Effector memory CD4-positive, alpha-beta T cell (primary cell): ENCODE data around the gene TRAF2.

Experiments
- DNase-seq, 3 donors: peaks; one replicate each; pipeline ENCODE4 v3.0.0-alpha.2; 2020
- H3K27ac ChIP-seq: 2 replicates; pipeline ENCODE4 v1.7.0; 2013; ENCODE audit warnings: mild to moderate bottlenecking, low read length, moderate library complexity; ENCODE audit not compliant: insufficient read depth, poor library complexity, severe bottlenecking
- H3K27me3 ChIP-seq: replicated peaks from 2 replicates; pipeline ENCODE4 v1.7.0; 2013; ENCODE audit warnings: mild to moderate bottlenecking, low read length; ENCODE audit not compliant: insufficient read depth, control insufficient read depth, poor library complexity, severe bottlenecking
- H3K36me3 ChIP-seq: 2 replicates; pipeline ENCODE4 v1.7.0; 2013; ENCODE audit warnings: mild to moderate bottlenecking, low read length, moderate library complexity; ENCODE audit not compliant: control insufficient read depth, insufficient read depth
- H3K4me1 ChIP-seq: 2 replicates; pipeline ENCODE4 v1.7.0; 2013; ENCODE audit warnings: low read length, mild to moderate bottlenecking; ENCODE audit not compliant: control insufficient read depth, insufficient read depth, poor library complexity, severe bottlenecking
- H3K4me3 ChIP-seq: 2 replicates; pipeline ENCODE4 v1.7.0; 2013; ENCODE audit warnings: low read length, low read depth, mild to moderate bottlenecking; ENCODE audit not compliant: insufficient read depth, poor library complexity, severe bottlenecking
- H3K9me3 ChIP-seq: 2 replicates; pipeline ENCODE4 v1.7.0; 2013; ENCODE audit warnings: mild to moderate bottlenecking, low read length, moderate library complexity; ENCODE audit not compliant: control insufficient read depth

TRAF2 gene

GRCh38 chr9:136915632-136916329 is 29.5 kb downstream of the TRAF2 start:
- DNase-seq, result no peak
- no peaks in the 10 kb centered on the region for H3K4me1 ChIP-seq
- no peaks in the 10 kb centered on the region for H3K9me3 ChIP-seq
- H3K36me3 ChIP-seq, result peaks cover 50% of the 10 kb centered on the region
- H3K27me3 ChIP-seq, result no peaks in the 10 kb centered on the region
- H3K27ac ChIP-seq, result no peak overlapping the region
- no peak overlapping the region for H3K4me3 ChIP-seq

DNA sequence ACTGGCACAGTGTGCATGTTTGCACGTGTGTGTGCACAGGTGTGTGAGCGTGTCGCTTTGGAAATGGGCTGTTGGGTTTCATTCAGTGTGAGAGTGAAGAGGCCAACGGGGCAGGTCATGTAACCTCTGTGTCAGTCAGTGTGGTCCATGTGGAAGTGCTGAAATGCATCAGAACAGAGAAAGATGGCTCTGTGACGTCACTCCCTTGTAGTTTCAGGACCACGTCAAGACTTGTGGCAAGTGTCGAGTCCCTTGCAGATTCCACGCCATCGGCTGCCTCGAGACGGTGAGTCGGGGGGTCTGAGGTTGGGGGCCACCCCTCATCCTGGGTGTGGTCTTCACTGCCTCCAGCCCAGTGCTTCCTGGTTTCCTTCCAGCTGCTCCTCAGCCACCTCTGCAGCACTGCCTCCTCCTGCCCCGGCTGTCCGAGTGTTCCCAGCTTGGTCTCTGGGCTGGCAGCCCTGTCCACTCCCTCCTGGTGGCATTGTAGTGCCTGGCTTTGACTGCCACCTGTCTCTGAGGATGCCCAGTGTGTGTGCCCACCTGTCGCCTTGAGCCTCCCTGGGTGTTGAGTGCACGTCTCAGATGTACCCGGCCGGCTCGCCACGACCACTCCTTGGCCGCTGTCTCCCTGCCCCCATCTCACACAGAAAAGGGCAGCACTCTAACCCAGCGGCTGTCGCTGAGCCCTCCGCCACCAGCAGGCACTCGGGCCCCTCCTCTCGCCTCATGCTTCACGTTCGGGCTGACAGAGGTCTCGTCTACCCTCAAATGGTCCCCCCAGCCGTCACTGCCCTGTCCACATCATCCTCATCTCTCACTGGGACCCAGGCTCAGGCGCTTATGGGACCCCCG is 30.2 kb downstream of the TRAF2 start:
- Histone ChIP-seq H3K4me3 (no peak overlapping the region), H3K36me3 (peaks cover 54% of the 10 kb centered on the region), H3K27me3 (no peaks in the 10 kb centered on the region), H3K9me3 (no peaks in the 10 kb centered on the region), H3K4me1 (no peaks in the 10 kb centered on the region), H3K27ac (no peak overlapping the region)
- DNase-seq, result no peak

GRCh38 chr9:136917902-136918301 is 31.6 kb downstream of the TRAF2 start:
- H3K4me3 ChIP-seq, result no peak overlapping the region
- no peaks in the 10 kb centered on the region for H3K9me3 ChIP-seq
- H3K36me3 ChIP-seq, result peaks cover 63% of the 10 kb centered on the region
- DNase-seq, result no peak
- H3K4me1 ChIP-seq, result no peaks in the 10 kb centered on the region
- H3K27me3 ChIP-seq, result no peaks in the 10 kb centered on the region
- no peak overlapping the region for H3K27ac ChIP-seq

DNA sequence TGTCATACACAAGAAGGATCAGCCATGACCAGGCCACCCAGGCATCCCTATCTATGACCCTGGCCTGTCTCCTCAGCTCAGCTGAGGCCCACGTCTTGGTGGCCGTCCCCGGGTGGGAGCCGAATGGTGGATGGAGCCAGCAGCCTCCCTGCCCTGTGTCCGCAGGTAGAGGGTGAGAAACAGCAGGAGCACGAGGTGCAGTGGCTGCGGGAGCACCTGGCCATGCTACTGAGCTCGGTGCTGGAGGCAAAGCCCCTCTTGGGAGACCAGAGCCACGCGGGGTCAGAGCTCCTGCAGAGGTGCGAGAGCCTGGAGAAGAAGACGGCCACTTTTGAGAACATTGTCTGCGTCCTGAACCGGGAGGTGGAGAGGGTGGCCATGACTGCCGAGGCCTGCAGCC is 33.8 kb downstream of the TRAF2 start:
- Histone ChIP-seq H3K27me3 (no peaks in the 10 kb centered on the region), H3K27ac (no peak overlapping the region), H3K9me3 (no peaks in the 10 kb centered on the region), H3K4me1 (no peaks in the 10 kb centered on the region), H3K36me3 (peaks cover 61% of the 10 kb centered on the region), H3K4me3 (no peak overlapping the region)
- no peak for DNase-seq

DNA sequence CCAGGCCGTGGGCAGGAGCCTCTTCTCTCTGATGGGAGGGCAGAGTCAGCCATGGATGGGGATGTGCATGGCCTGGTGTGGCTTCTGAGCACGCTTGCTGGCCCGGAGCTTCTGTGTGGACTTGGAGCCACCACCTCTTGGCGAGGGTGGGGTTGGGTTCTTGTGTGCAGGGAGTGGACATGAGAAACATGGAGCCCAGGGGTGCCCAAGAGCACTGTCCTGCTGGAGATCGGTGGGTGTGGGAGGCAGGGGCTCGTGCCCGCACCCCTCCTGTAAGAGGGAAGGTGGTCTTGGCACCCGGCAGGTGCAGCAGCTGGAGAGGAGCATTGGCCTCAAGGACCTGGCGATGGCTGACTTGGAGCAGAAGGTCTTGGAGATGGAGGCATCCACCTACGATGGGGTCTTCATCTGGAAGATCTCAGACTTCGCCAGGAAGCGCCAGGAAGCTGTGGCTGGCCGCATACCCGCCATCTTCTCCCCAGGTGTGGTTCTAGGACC is 34.5 kb downstream of the TRAF2 start:
- no peak overlapping the region for H3K27ac ChIP-seq
- H3K36me3 ChIP-seq, result peaks cover 61% of the 10 kb centered on the region
- H3K4me3 ChIP-seq, result no peak overlapping the region
- no peak for DNase-seq
- H3K9me3 ChIP-seq, result no peaks in the 10 kb centered on the region
- no peaks in the 10 kb centered on the region for H3K27me3 ChIP-seq
- no peaks in the 10 kb centered on the region for H3K4me1 ChIP-seq

DNA sequence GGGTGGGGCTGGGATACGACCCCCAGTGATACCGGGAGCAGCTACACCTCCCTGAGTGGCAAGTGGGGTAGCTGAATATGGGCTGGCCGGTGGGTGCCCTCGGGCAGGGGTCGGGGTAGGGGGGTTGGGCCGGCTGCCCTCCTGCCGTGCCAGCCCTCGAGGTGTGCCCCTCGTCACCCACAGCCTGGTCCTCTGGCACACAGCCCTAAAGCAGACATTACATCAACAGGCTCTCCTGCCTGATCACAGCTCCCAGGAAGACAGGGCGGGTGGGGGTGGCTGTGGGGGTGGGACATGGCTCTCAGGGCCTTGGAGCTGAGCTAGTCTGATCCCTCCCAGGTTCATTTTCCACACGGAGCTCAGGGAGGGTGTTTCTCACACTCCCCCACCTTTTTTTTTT is 35.0 kb downstream of the TRAF2 start:
- DNase-seq, result no peak
- no peaks in the 10 kb centered on the region for H3K9me3 ChIP-seq
- no peaks in the 10 kb centered on the region for H3K27me3 ChIP-seq
- peaks cover 61% of the 10 kb centered on the region for H3K36me3 ChIP-seq
- H3K4me3 ChIP-seq, result no peak overlapping the region
- H3K4me1 ChIP-seq, result no peaks in the 10 kb centered on the region
- H3K27ac ChIP-seq, result no peak overlapping the region

GRCh38 chr9:136921718-136922117 is 35.4 kb downstream of the TRAF2 start:
- Histone ChIP-seq H3K27ac (no peak overlapping the region), H3K4me1 (no peaks in the 10 kb centered on the region)
- DNase-seq, result no peak

DNA sequence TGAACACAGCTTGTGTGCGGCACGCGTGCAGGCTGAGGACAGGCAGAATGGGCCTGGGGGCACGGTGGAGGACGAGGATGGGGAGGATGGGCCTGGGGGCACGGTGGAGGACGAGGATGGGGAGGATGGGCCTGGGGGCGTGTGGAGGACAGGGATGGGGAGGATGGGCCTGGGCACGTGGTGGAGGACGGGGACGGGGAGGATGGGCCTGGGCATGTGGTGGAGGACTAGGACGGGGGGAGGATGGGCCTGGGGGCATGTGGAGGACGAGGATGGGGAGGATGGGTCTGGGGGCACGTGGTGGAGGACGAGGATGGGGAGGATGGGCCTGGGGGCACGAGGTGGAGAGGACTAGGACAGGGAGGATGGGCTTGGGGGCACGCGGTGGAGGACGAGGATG is 36.2 kb downstream of the TRAF2 start:
- Histone ChIP-seq H3K27me3 (no peaks in the 10 kb centered on the region), H3K27ac (no peak overlapping the region), H3K4me3 (no peak overlapping the region), H3K9me3 (no peaks in the 10 kb centered on the region), H3K4me1 (no peaks in the 10 kb centered on the region), H3K36me3 (peaks cover 49% of the 10 kb centered on the region)
- DNase-seq, result no peak

More at GRCh38 chr9:136921718-136922117, 35.4 kb downstream of the TRAF2 start:
- Histone ChIP-seq H3K4me3 (no peak overlapping the region), H3K27me3 (no peaks in the 10 kb centered on the region), H3K36me3 (peaks cover 57% of the 10 kb centered on the region), H3K9me3 (no peaks in the 10 kb centered on the region)

DNA sequence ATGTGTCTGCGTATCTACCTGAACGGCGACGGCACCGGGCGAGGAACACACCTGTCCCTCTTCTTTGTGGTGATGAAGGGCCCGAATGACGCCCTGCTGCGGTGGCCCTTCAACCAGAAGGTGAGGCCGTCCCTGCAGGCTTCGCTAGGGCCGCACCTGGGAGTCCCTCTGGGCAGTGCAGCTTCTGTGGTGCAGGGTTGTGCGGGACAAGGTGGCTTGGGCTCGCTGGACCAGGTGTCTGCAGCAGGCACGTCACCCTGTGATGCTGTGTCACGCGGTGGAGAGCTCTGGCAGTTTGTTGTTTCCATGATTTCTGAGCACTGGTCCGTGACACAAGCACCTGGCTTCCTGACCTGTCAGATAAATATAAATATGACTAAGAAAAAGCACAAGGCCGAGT is 37.6 kb downstream of the TRAF2 start:
- Histone ChIP-seq H3K4me1 (no peaks in the 10 kb centered on the region), H3K4me3 (no peak overlapping the region), H3K27ac (no peak overlapping the region), H3K9me3 (no peaks in the 10 kb centered on the region), H3K36me3 (peaks cover 49% of the 10 kb centered on the region), H3K27me3 (no peaks in the 10 kb centered on the region)
- DNase-seq, result no peak
